Right atrium auricular region (tissue), 2 donors: Measurements from ENCODE around the gene TRPV2. TPM values are rescaled to one million over a fixed set of nuclear protein-coding genes. Genes with fewer than 3 reads are reported as not detected.
"Not testable (repeated sequence)": the region's sequence is repeated elsewhere in the genome, so short reads cannot be mapped to it uniquely, and the experiment has no call there.

Experiments used
- DNase-seq: peaks from one replicate; pipeline ENCODE4 v3.0.0-alpha.2; 2019; ENCODE audit warnings: low spot score
- H3K27ac ChIP-seq, 2 donors: fragments of 200-600 bp; sonication (generic); 1 replicate in 1 of 2; 2 replicates in 1 of 2; pipeline ENCODE4 v1.5.1; 2016 to 2019
- H3K27me3 ChIP-seq, 2 donors: fragments of 200-600 bp; sonication (generic); one replicate each; pipeline versions ENCODE4 v1.5.1 to v1.6.0; 2017 to 2019
- H3K36me3 ChIP-seq: fragments of 200-600 bp; sonication (generic); one replicate; pipeline ENCODE4 v1.5.1; 2016
- H3K4me1 ChIP-seq, 2 donors: fragments of 200-600 bp; sonication (generic); one replicate each; pipeline versions ENCODE4 v1.5.1 to v1.6.0; 2017 to 2019
- H3K4me3 ChIP-seq, 2 donors: fragments of 200-600 bp; sonication (generic); 1 replicate in 1 of 2; 2 replicates in 1 of 2; pipeline ENCODE4 v1.5.1; 2017 to 2019; ENCODE audit warnings: mild to moderate bottlenecking in 1 of 2, moderate library complexity in 1 of 2
- H3K9me3 ChIP-seq, 2 donors: fragments of 200-600 bp; sonication (generic); one replicate each; pipeline ENCODE4 v1.5.1; 2019
- total RNA-seq, 2 donors: library from RNA; depleted of rRNA; stranded (reverse); fragments of >200 nt; gene quantifications; one replicate each; pipeline ENCODE4 v1.1.0, GENCODE V29; 2016
- TF ChIP-seq, protein P1 (sequence below), 2 donors: fragments of 200-600 bp; sonication (generic); IDR thresholded peaks; one replicate each; pipeline ENCODE4 v1.5.1; 2019; ENCODE audit warnings: antibody characterized with exemption in 2 of 2

The TRPV2 gene
- total RNA-seq, 2 donors from 2014 or later: 6.7 to 15.0 TPM

DNA sequence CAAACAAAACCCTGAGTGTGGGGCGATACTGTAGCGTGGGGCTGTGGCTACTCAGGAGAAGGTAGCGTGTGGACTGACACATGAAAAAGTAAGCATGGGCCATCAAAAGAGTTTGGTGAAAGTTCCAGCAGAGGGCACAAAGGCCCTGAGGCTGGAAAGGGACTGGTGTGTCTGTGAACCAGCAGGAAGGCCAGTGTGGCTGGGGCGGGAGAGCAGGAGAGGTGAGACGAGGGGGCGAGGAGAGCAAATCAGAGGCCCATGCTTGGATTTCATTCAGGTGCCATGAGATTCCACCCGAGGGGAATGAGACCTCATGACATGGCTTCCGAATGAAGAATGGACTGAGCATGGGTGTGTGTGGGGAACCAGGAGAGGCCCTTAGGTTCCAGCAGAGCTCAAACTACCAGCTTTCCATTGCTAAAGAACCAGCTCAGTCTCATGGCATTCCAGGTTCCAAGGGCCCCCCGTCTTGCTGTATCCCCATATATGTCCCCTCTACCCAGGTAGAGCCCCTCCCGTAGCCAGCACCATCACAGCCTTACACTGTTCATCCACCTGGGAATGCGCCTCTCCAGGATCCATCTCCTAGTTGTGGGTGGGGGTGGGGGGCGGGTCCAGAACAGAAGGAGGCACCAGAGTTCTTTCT is 31.1 kb downstream of the TRPV2 start:
- Histone ChIP-seq H3K36me3 (peaks cover 46% of the 10 kb centered on the region), H3K27ac (no peak overlapping the region), H3K4me3 (no peak overlapping the region), H3K9me3 (no peaks in the 10 kb centered on the region), H3K27me3 (no peaks in the 10 kb centered on the region), H3K4me1 (peaks cover 0 to 37% of the 10 kb centered on the region in 2 donors)
- TF ChIP-seq, protein P1, sequence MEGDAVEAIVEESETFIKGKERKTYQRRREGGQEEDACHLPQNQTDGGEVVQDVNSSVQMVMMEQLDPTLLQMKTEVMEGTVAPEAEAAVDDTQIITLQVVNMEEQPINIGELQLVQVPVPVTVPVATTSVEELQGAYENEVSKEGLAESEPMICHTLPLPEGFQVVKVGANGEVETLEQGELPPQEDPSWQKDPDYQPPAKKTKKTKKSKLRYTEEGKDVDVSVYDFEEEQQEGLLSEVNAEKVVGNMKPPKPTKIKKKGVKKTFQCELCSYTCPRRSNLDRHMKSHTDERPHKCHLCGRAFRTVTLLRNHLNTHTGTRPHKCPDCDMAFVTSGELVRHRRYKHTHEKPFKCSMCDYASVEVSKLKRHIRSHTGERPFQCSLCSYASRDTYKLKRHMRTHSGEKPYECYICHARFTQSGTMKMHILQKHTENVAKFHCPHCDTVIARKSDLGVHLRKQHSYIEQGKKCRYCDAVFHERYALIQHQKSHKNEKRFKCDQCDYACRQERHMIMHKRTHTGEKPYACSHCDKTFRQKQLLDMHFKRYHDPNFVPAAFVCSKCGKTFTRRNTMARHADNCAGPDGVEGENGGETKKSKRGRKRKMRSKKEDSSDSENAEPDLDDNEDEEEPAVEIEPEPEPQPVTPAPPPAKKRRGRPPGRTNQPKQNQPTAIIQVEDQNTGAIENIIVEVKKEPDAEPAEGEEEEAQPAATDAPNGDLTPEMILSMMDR (IDR thresholded peaks at IDR 0.05): no peak
- DNase-seq: no peak

DNA sequence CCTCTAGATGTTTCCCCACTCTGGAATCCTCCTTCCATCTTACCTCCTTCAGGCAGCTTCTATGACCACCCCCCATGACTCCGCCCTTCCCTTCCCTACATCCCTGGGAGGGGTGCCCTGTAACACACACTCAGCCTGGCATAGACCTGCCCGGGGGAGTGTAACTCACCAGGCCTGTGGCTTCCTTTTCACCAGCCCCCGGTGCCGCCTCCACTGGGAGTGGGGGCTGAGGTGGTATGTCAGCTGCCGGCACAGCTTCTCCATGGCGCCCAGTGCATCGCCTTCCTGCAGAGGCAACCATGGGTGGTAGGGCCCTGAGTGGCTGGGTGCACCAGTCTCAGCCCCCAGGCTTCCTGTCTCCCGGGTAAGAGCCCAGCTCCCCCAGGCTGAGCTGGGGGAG is 32.3 kb downstream of the TRPV2 start:
- H3K4me1 ChIP-seq: peaks cover 0 to 25% of the 10 kb centered on the region in 2 donors
- no peak overlapping the region for H3K27ac ChIP-seq
- no peak for DNase-seq
- H3K27me3 ChIP-seq: no peaks in the 10 kb centered on the region
- no peak overlapping the region for H3K4me3 ChIP-seq
- H3K9me3 ChIP-seq: no peaks in the 10 kb centered on the region
- H3K36me3 ChIP-seq: peaks cover 34% of the 10 kb centered on the region
- TF ChIP-seq, protein P1 (IDR thresholded peaks at IDR 0.05): no peak

DNA sequence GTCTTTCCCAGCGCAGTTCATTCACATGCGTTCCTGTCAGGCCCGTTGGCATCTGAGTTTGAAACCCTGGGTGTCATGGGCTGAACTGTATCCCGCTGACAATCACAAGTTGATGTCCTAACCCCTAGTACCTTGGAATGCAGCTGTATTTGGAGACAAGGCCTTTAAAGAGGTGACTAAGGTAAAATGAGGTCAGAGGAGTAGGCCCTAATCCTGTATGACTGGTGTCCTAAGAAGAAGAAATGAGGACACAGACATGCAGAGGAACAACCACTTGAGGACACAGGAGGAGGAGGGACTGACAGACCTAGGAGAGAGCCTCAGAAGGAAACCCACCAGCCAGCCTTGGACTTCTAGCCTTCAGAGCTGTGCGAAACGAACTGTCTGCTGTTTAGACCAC is 33.1 kb downstream of the TRPV2 start:
- TF ChIP-seq, protein P1 (IDR thresholded peaks at IDR 0.05): no peak
- H3K36me3 ChIP-seq: peaks cover 27% of the 10 kb centered on the region
- no peak overlapping the region for H3K27ac ChIP-seq
- no peak overlapping the region for H3K4me3 ChIP-seq
- no peaks in the 10 kb centered on the region for H3K27me3 ChIP-seq
- H3K9me3 ChIP-seq: no peaks in the 10 kb centered on the region
- H3K4me1 ChIP-seq: peaks cover 0 to 17% of the 10 kb centered on the region in 2 donors
- no peak for DNase-seq

DNA sequence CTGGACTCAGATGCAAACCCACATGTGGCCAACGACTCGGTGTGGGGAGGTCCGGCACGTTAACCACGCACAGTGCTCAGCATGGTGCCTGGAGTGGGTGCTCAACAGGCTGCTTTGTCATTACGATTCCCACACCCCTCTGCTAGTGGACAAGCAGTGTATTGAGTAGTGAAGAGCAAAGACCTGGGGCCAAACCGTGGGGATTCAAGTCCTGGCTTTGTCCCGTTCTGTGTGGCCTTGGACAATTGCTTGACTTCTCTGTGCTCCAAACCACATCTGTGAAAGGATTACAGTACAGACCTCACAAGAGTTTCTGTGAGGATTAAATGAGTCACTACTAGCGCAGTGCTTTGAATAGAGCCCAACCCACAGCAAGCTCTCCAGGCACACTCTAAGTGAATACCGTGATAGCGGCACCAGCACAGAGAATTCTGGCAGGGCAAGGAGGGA is 33.8 kb downstream of the TRPV2 start:
- no peaks in the 10 kb centered on the region for H3K9me3 ChIP-seq
- H3K4me3 ChIP-seq: no peak overlapping the region
- peaks cover 21% of the 10 kb centered on the region for H3K36me3 ChIP-seq
- H3K27me3 ChIP-seq: no peaks in the 10 kb centered on the region
- no peak overlapping the region for H3K27ac ChIP-seq
- H3K4me1 ChIP-seq: peaks cover 0 to 13% of the 10 kb centered on the region in 2 donors
- no peak for DNase-seq
- TF ChIP-seq, protein P1 (IDR thresholded peaks at IDR 0.05): no peak

DNA sequence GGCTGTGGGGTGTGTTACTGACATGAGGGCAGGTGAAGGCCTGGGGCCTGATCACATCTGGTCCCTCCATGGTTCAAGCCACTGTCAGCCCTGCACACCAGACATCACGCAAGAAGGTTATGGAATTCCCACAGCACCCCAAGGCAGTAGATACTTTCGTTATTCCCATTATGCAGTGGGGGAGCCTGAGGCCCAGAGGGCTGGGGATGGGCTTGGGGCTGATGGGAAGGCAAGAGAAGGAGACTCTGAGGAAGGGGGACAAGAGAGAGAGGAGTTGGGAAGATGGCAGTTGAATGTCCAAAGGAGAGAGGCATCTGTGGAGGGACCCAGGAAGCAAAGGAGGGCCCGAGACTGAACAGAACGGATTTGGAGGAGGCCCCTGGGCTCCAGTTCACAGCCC is 34.7 kb downstream of the TRPV2 start:
- no peaks in the 10 kb centered on the region for H3K9me3 ChIP-seq
- H3K27ac ChIP-seq: no peak overlapping the region
- no peaks in the 10 kb centered on the region for H3K27me3 ChIP-seq
- H3K4me3 ChIP-seq: no peak overlapping the region
- no peak for DNase-seq
- TF ChIP-seq, protein P1 (IDR thresholded peaks at IDR 0.05): no peak
- peaks cover 13% of the 10 kb centered on the region for H3K36me3 ChIP-seq
- peaks cover 0 to 7% of the 10 kb centered on the region in 2 donors for H3K4me1 ChIP-seq

DNA sequence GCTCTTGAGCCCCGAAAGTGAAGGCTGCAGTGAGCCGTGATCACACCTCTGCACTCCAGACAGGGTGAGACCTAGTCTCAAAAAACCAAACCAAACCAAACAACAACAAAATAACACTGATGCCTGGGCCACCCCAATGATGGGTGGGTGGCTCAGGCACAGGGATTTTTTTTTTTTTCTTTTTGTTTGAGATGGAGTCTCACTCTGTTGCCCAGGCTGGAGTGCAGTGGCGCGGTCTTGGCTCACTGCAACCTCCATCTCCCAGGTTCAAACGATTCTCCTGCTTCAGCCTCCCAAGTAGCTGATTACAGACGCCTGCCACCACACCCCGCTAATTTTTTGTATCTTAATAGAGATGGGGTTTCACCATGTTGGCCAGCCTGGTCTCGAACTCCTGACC is 36.9 kb downstream of the TRPV2 start:
- H3K4me1 ChIP-seq, H3K27me3 ChIP-seq, H3K9me3 ChIP-seq, H3K4me3 ChIP-seq, DNase-seq, H3K27ac ChIP-seq, H3K36me3 ChIP-seq: not testable (repeated sequence)
